Uterus (tissue), 2 donors: Measurements from ENCODE around the gene ALDH1A3.

Experiments used
- POLR2A ChIP-seq, 2 donors: fragments of 450-650 bp; IDR thresholded peaks; one replicate each; pipeline ENCODE4 v1.6.1; 2016; ENCODE audit warnings: antibody characterized with exemption in 2 of 2, mild to moderate bottlenecking in 1 of 2, moderate library complexity in 1 of 2
- TF ChIP-seq, protein P1 (sequence below), 4 experiments: fragments of 200-600 bp in 2 of 4; fragments of 450-650 bp in 2 of 4; sonication (generic) in 2 of 4; IDR thresholded peaks; one replicate each; pipeline ENCODE4 v1.5.1; 2016 to 2019; ENCODE audit warnings: antibody characterized with exemption in 4 of 4, mild to moderate bottlenecking in 2 of 4, moderate library complexity in 1 of 4

GRCh38 chr15:100832149-100832942 lies 47.3 kb upstream of the ALDH1A3 start:
- TF ChIP-seq POLR2A (IDR thresholded peaks at IDR 0.05): no peak
- TF ChIP-seq, protein P1, sequence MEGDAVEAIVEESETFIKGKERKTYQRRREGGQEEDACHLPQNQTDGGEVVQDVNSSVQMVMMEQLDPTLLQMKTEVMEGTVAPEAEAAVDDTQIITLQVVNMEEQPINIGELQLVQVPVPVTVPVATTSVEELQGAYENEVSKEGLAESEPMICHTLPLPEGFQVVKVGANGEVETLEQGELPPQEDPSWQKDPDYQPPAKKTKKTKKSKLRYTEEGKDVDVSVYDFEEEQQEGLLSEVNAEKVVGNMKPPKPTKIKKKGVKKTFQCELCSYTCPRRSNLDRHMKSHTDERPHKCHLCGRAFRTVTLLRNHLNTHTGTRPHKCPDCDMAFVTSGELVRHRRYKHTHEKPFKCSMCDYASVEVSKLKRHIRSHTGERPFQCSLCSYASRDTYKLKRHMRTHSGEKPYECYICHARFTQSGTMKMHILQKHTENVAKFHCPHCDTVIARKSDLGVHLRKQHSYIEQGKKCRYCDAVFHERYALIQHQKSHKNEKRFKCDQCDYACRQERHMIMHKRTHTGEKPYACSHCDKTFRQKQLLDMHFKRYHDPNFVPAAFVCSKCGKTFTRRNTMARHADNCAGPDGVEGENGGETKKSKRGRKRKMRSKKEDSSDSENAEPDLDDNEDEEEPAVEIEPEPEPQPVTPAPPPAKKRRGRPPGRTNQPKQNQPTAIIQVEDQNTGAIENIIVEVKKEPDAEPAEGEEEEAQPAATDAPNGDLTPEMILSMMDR (IDR thresholded peaks at IDR 0.05): no peak
